Measurements from ENCODE around the gene PEPD. TPM values are rescaled to one million over a fixed set of nuclear protein-coding genes. Genes with fewer than 3 reads are reported as not detected.

The PEPD gene
- total RNA-seq, 4 donors from 2014 or later, result 40.1 to 61.4 (median 53.4) TPM

GRCh38 chr19:33440241-33440640 is 81.3 kb downstream of the PEPD start:
- WGBS, 2 donors, result 83% methylated on average over 6 of the region's 6 CpGs

GRCh38 chr19:33438987-33439781 is 82.4 kb downstream of the PEPD start:
- Histone ChIP-seq H3K4me1 (no peaks in the 10 kb centered on the region), H3K27ac (no peak overlapping the region), H3K4me3 (no peak overlapping the region), H3K36me3 (peaks cover 0 to 6% (median 0%) of the 10 kb centered on the region in 3 donors), H3K27me3 (no peaks in the 10 kb centered on the region), H3K9me3 (no peaks in the 10 kb centered on the region)
- WGBS, 2 donors, result 50 to 82% methylated on average over 2 to 5 of the region's 16 CpGs
- intact Hi-C loops (cut with DNase I), result no loop called here
- TF ChIP-seq POLR2A (IDR thresholded peaks at IDR 0.05), result no peak
- no peak for TF ChIP-seq CTCF (IDR thresholded peaks at IDR 0.05)
- no peak for DNase-seq

More at GRCh38 chr19:33440241-33440640, 81.3 kb downstream of the PEPD start:
- Histone ChIP-seq H3K4me3 (no peak overlapping the region), H3K27ac (no peak overlapping the region), H3K36me3 (peaks cover 0 to 6% (median 0%) of the 10 kb centered on the region in 3 donors), H3K4me1 (no peaks in the 10 kb centered on the region), H3K27me3 (no peaks in the 10 kb centered on the region), H3K9me3 (no peaks in the 10 kb centered on the region)
- intact Hi-C loops (cut with DNase I), result no loop called here
- no peak for DNase-seq
- TF ChIP-seq POLR2A (IDR thresholded peaks at IDR 0.05), result no peak
- TF ChIP-seq CTCF (IDR thresholded peaks at IDR 0.05), result no peak

- H3K9me3 ChIP-seq, result no peaks in the 10 kb centered on the region
- DNase-seq, result no peak
- H3K4me3 ChIP-seq, result no peak overlapping the region
- TF ChIP-seq POLR2A (IDR thresholded peaks at IDR 0.05) (no peak), CTCF (IDR thresholded peaks at IDR 0.05) (no peak)
- peaks cover 0 to 4% (median 0%) of the 10 kb centered on the region in 3 donors for H3K4me1 ChIP-seq
- 58 to 70% methylated on average over 4 to 5 of the region's 11 CpGs for WGBS, 2 donors
- no peak overlapping the region for H3K27ac ChIP-seq
- intact Hi-C loops (cut with DNase I), result no loop called here
- H3K27me3 ChIP-seq, result no peaks in the 10 kb centered on the region
- peaks cover 0 to 6% (median 0%) of the 10 kb centered on the region in 3 donors for H3K36me3 ChIP-seq
Observed at GRCh38 chr19:33437821-33438671, 83.5 kb downstream of the PEPD start.

GRCh38 chr19:33437393-33437820 is 84.2 kb downstream of the PEPD start:
- Histone ChIP-seq H3K4me1 (peaks cover 0 to 10% (median 0%) of the 10 kb centered on the region in 3 donors), H3K9me3 (no peaks in the 10 kb centered on the region), H3K27me3 (no peaks in the 10 kb centered on the region), H3K4me3 (no peak overlapping the region), H3K27ac (no peak overlapping the region), H3K36me3 (peaks cover 0 to 6% (median 0%) of the 10 kb centered on the region in 3 donors)
- intact Hi-C loops (cut with DNase I), result no loop called here
- 58 to 63% methylated on average over 11 of the region's 11 CpGs for WGBS, 2 donors
- TF ChIP-seq POLR2A (IDR thresholded peaks at IDR 0.05) (no peak), CTCF (IDR thresholded peaks at IDR 0.05) (no peak)
- DNase-seq, result no peak

Data from esophagus squamous epithelium (tissue), 5 donors.